Measurements from ENCODE around the gene PLCB1. TPM values are rescaled to one million over a fixed set of nuclear protein-coding genes. Genes with fewer than 3 reads are reported as not detected.

The PLCB1 gene
- total RNA-seq, 1 donor from 2014 or later, result 72.5 TPM

GRCh38 chr20:8726460-8726859 is 594.4 kb downstream of the PLCB1 start:
- DNase-seq, result no peak

- no peak for DNase-seq
Measured at GRCh38 chr20:8735014-8735413, 602.9 kb downstream of the PLCB1 start.

GRCh38 chr20:8735674-8736073 is 603.6 kb downstream of the PLCB1 start:
- no peak for DNase-seq

- DNase-seq, result no peak
Measured at GRCh38 chr20:8740265-8740664, 608.2 kb downstream of the PLCB1 start.

- no peak for DNase-seq
Measured at GRCh38 chr20:8744228-8744844, 612.3 kb downstream of the PLCB1 start.

GRCh38 chr20:8749101-8749500 is 617.0 kb downstream of the PLCB1 start:
- DNase-seq, result no peak

- no peak for DNase-seq
Measured at GRCh38 chr20:8749986-8750385, 617.9 kb downstream of the PLCB1 start.

- no peak for DNase-seq
Measured at GRCh38 chr20:8755340-8756118, 623.5 kb downstream of the PLCB1 start.

GRCh38 chr20:8756410-8756809 is 624.3 kb downstream of the PLCB1 start:
- no peak for DNase-seq

- peak; percentile 15 for DNase-seq
Measured at GRCh38 chr20:8757146-8757545, 625.1 kb downstream of the PLCB1 start.

GRCh38 chr20:8764344-8764962 is 632.4 kb downstream of the PLCB1 start:
- no peak for DNase-seq

- no peak for DNase-seq
Measured at GRCh38 chr20:8766868-8767390, 634.9 kb downstream of the PLCB1 start.

GRCh38 chr20:8774412-8774811 is 642.3 kb downstream of the PLCB1 start:
- DNase-seq, result no peak

- no peak for DNase-seq
Measured at GRCh38 chr20:8777911-8778310, 645.8 kb downstream of the PLCB1 start.

- no peak for DNase-seq
Measured at GRCh38 chr20:8778387-8778786, 646.3 kb downstream of the PLCB1 start.

- no peak for DNase-seq
Measured at GRCh38 chr20:8780915-8781314, 648.8 kb downstream of the PLCB1 start.

GRCh38 chr20:8782804-8783203 is 650.7 kb downstream of the PLCB1 start:
- DNase-seq, result no peak

GRCh38 chr20:8783734-8784133 is 651.7 kb downstream of the PLCB1 start:
- no peak for DNase-seq

- no peak for DNase-seq
Measured at GRCh38 chr20:8786383-8786782, 654.3 kb downstream of the PLCB1 start.

GRCh38 chr20:8787090-8787489 is 655.0 kb downstream of the PLCB1 start:
- no peak for DNase-seq

GRCh38 chr20:8788275-8788674 is 656.2 kb downstream of the PLCB1 start:
- no peak for DNase-seq

- DNase-seq, result no peak
Measured at GRCh38 chr20:8788831-8789230, 656.8 kb downstream of the PLCB1 start.

GRCh38 chr20:8790442-8791074 is 658.5 kb downstream of the PLCB1 start:
- no peak for DNase-seq

Data from occipital lobe (tissue), 2 donors.